22Rv1 (cell line): Measurements from ENCODE around the gene BRME1.
A peak's percentile ranks its signal among the peaks of the same experiment; 100 is the strongest.

ENCODE experiments used
- H3K27ac ChIP-seq: fragments of 450-650 bp; 2 replicates; pipeline ENCODE4 v1.5.1; 2017
- ZFX ChIP-seq: fragments of 450-650 bp; IDR thresholded peaks from 2 replicates; pipeline ENCODE4 v1.6.1; 2017; ENCODE audit warnings: antibody characterized with exemption, borderline replicate concordance
- TF ChIP-seq, protein P1 (sequence below): fragments of 450-650 bp; IDR thresholded peaks from 2 replicates; pipeline ENCODE4 v1.5.1; 2017; ENCODE audit warnings: mild to moderate bottlenecking

The BRME1 gene

GRCh38 chr19:13887517-13887916, 18.4 kb downstream of the BRME1 start:
- no peak overlapping the region for H3K27ac ChIP-seq
- TF ChIP-seq ZFX: no peak
- TF ChIP-seq, protein P1, sequence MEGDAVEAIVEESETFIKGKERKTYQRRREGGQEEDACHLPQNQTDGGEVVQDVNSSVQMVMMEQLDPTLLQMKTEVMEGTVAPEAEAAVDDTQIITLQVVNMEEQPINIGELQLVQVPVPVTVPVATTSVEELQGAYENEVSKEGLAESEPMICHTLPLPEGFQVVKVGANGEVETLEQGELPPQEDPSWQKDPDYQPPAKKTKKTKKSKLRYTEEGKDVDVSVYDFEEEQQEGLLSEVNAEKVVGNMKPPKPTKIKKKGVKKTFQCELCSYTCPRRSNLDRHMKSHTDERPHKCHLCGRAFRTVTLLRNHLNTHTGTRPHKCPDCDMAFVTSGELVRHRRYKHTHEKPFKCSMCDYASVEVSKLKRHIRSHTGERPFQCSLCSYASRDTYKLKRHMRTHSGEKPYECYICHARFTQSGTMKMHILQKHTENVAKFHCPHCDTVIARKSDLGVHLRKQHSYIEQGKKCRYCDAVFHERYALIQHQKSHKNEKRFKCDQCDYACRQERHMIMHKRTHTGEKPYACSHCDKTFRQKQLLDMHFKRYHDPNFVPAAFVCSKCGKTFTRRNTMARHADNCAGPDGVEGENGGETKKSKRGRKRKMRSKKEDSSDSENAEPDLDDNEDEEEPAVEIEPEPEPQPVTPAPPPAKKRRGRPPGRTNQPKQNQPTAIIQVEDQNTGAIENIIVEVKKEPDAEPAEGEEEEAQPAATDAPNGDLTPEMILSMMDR: no peak

GRCh38 chr19:13887018-13887436, 18.9 kb downstream of the BRME1 start:
- TF ChIP-seq ZFX: no peak
- TF ChIP-seq, protein P1: no peak
- no peak overlapping the region for H3K27ac ChIP-seq

- TF ChIP-seq, protein P1: no peak
- no peak overlapping the region for H3K27ac ChIP-seq
Observed at GRCh38 chr19:13885826-13886365, 20.0 kb downstream of the BRME1 start.

- no peak overlapping the region for H3K27ac ChIP-seq
- no peak for TF ChIP-seq ZFX
- TF ChIP-seq, protein P1: no peak
Observed at GRCh38 chr19:13884726-13885591, 21.0 kb downstream of the BRME1 start.

DNA sequence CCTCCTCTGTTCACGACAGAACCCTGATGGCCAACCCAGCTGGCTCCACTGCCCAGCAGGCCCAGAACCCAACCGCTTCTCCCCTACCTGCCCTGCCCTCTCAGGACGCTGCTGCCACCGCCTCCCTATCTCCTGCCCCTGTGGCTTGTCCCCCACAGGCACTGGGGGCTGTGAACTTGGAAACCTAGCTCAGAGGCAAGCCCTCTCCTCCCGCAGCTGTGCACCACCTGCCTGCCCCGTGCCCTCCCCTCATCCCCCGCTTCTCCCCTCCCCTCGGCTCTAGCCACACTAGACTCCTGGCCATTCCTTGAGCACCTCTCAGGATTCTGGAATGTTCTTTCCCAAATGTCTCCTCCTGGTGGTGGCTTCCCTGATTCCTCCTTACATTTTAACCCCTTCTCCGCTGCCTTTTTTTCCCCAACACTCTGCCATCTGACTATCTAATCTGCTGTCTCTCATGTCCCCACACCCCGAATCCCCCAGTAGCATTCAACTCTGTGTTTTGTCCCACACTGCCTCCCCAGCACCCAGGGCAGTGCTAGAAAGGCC, 22.3 kb downstream of the BRME1 start:
- TF ChIP-seq, protein P1: peak; percentile 25; the same call in 1 of the 2 replicates
- no peak for TF ChIP-seq ZFX
- no peak overlapping the region for H3K27ac ChIP-seq

DNA sequence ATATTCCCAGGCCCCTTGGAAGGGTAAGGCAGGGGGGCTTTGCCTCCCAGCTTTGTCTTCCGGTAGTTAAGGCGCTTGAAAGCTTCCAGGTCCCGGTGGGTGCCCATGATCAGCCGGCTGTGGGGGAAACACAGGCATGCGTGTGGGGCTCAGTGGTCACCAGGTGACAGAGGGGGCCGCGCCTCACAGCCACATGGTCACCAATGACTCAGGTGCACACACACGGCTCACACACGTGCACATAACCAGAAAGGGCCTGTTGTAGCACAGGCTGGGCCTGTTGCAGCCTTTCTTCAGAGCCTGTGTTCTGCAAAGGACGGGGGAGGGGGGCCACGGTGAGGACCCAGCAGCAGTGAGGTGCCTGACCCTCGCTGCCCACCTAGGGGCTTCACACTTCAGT, 23.1 kb downstream of the BRME1 start:
- TF ChIP-seq, protein P1: no peak
- no peak for TF ChIP-seq ZFX
- no peak overlapping the region for H3K27ac ChIP-seq

DNA sequence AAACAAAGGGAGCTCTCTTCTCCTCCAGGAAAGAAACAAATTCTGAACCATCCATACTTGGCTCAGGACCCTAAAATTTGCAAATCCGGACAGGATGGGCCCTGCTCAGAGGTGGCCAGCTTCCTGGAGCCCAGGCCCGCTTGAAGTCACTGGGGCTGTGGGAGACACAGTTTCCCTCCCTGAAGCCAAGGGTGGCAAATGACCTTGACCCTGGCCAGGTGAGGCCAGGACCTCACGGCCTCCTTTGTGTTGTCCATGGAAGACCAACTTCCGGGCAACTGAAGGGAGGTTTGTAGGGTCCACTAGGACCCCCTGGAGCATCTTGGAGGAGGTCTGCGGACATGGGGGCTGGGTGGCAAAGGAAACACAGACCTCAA, 23.5 kb downstream of the BRME1 start:
- H3K27ac ChIP-seq: no peak overlapping the region
- TF ChIP-seq ZFX: no peak
- TF ChIP-seq, protein P1: no peak
